GM19238 (cell line): ENCODE measurements around the gene SLC17A9.
"Not testable (repeated sequence)": the region's sequence is repeated elsewhere in the genome, so short reads cannot be mapped to it uniquely, and the experiment has no call there.

ENCODE experiments used
- DNase-seq: peaks from one replicate; pipeline ENCODE4 v3.0.0; 2011; ENCODE audit warnings: low spot score; ENCODE audit not compliant: insufficient read length

SLC17A9 gene

GRCh38 chr20:62920039-62920645 lies 32.4 kb upstream of the SLC17A9 start:
- DNase-seq: no peak

GRCh38 chr20:62921119-62921687 lies 31.3 kb upstream of the SLC17A9 start:
- no peak for DNase-seq

GRCh38 chr20:62922451-62922921 lies 30.0 kb upstream of the SLC17A9 start:
- no peak for DNase-seq

- not testable (repeated sequence) for DNase-seq
Observed at GRCh38 chr20:62923059-62923668, 29.3 kb upstream of the SLC17A9 start.

- no peak for DNase-seq
Observed at GRCh38 chr20:62923669-62924441, 28.7 kb upstream of the SLC17A9 start.

- no peak for DNase-seq
Observed at GRCh38 chr20:62924442-62925075, 27.9 kb upstream of the SLC17A9 start.

- DNase-seq: no peak
Observed at GRCh38 chr20:62925076-62925419, 27.5 kb upstream of the SLC17A9 start.

GRCh38 chr20:62925420-62926228 lies 26.9 kb upstream of the SLC17A9 start:
- DNase-seq: peak; percentile 35

- DNase-seq: peak; percentile 96
Observed at GRCh38 chr20:62926229-62927127, 26.0 kb upstream of the SLC17A9 start, which contains the start of gene DIDO1. Gene DIDO1, minus strand, starts transcription at chr20:62926505.

GRCh38 chr20:62927128-62927705 lies 25.3 kb upstream of the SLC17A9 start:
- no peak for DNase-seq

GRCh38 chr20:62928246-62928939 lies 24.1 kb upstream of the SLC17A9 start:
- DNase-seq: no peak

- DNase-seq: peak; percentile 84
Observed at GRCh38 chr20:62929051-62929538, 23.4 kb upstream of the SLC17A9 start.

- DNase-seq: no peak
Observed at GRCh38 chr20:62931464-62931863, 21.0 kb upstream of the SLC17A9 start.

GRCh38 chr20:62933966-62934365 lies 18.5 kb upstream of the SLC17A9 start:
- DNase-seq: no peak

- DNase-seq: no peak
Observed at GRCh38 chr20:62935204-62935967, 17.1 kb upstream of the SLC17A9 start.

GRCh38 chr20:62935968-62936585 lies 16.4 kb upstream of the SLC17A9 start:
- no peak for DNase-seq
